HG03097 (cell line): ENCODE data around the gene HSP90B1.

Experiments used
- ATAC-seq: cut with Tn5 transposase; IDR thresholded peaks from one replicate; pipeline ENCODE4 v1.9.1; 2021; ENCODE audit not compliant: unreplicated experiment, low FRiP score

HSP90B1 gene

DNA sequence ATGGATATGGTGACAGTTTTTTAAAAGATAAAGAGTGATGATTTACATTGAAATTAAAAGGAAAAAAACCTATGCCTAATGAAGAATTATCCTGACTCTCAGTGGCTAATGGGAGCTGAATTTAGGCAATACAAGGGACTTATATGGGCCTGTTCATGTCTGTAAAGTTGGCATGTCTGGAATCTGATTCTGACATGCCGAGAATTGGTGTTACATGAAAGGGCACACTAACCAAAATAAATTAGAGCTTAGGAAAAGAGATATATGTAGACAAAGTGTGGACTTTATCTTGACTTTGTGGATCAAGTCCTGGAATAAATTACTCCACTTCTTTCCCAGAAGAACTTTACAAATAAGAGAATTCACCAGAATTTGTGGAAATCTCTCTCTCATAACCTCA, 36.5 kb downstream of the HSP90B1 start:
- no peak for ATAC-seq

DNA sequence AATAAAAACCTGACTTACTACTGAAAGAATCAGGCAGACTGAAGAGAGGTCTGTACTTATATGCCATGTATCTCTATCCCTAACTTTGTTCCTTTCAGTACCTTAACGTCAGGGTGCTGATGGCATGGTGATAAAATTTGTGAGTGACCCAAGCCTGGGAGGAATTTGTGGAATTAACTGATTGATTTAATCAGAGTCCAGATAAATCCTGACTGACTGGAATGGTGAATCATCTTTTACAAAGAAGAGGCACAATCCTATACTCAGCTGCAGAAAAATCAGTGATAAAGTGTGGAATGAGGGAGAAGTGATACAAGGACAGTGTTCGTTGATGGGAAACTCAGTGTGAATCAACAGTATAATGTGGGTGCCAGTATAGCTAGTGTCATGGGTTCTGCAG, 39.2 kb downstream of the HSP90B1 start:
- no peak for ATAC-seq

DNA sequence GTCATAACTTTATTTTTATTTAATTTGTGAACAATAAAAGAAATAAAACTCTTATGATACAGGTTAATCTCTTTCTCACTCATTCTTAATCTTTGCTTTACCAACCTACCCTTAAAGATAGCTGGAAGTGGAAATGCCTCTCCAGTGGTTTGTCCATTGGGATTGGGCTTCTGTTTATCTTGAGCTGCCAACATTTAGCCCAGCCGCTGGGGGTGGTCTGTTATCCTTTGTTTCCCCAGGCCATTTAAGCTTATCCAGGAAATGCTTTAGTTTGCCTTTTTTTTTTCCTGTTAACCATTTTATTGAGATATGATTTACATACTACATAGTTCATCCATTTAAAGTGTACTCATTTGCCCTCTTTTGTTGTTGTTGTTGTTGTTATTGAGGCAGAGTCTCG, 43.7 kb downstream of the HSP90B1 start:
- ATAC-seq: no peak

GRCh38 chr12:103975368-103975767, 45.2 kb downstream of the HSP90B1 start:
- ATAC-seq: no peak

DNA sequence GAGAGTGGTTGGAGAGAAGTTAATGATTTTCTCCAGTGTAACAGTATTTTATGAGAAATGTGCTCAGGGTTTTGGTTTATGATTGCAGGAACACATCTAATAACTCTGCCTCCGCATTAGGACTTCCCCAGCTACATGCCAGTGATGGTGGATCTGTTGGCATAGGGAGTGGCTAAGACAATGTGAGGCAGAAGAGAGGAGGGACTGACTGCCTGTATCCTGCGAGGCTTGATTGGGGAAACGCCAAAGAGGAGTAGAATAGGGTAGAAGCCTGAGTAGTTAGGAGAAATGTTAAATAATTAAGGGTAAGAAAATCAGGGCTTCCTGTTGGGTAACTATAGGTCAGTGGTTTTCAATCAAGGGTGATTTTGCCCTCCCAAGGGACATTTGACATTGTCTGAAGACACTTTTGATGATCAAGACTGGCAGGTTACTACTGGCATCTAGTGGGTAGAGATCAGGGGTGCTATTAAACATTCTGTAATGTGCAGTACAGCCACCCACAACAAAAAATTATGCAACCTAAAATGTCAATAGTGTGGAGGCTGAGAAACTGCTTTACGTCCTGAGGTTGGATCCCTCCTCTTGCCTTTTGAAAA, 48.3 kb downstream of the HSP90B1 start:
- no peak for ATAC-seq

DNA sequence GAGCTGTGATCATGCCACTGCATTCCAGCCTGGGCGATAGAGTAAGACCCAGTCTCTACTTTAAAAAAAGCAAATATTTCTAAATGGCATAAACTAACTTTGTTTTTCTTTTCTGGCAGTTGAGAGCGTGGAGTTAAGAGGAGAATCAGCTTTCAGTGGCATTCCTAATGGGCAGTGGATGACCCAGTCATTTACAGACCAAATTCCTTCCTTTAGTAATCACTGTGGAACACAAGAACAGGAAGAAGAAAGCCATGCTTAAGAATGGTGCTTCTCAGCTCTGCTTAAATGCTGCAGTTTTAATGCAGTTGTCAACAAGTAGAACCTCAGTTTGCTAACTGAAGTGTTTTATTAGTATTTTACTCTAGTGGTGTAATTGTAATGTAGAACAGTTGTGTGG, 56.6 kb downstream of the HSP90B1 start:
- no peak for ATAC-seq

GRCh38 chr12:103994235-103994634, 64.0 kb downstream of the HSP90B1 start:
- ATAC-seq: no peak

DNA sequence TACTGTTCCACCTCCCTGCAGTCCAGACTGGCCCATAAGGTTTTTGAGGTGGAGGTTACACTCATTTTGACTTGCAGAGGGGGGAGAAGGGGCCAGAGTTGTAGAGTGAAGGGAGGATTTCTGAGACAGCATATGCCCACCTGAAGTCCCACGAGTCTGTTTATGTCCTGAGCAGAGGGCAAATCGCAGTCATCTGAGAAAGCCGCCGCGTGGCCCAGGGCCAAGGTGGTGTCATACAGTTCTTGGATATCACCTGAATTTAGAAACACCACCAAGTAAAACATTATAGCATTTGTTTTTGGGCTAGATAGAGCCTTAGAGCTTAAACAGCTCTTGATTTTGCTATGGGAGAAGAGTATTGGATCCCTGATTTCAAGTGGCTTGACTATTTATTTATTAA, 66.4 kb downstream of the HSP90B1 start:
- ATAC-seq: no peak

GRCh38 chr12:103997286-103997900, 67.2 kb downstream of the HSP90B1 start:
- ATAC-seq: no peak
